Transverse colon (tissue), 4 donors: ENCODE results near the gene GLS2. TPM values are rescaled to one million over a fixed set of nuclear protein-coding genes. Genes with fewer than 3 reads are reported as not detected.
A peak's percentile ranks its signal among the peaks of the same experiment; 100 is the strongest.

Experiments
- DNase-seq: peaks from one replicate; pipeline ENCODE4 v3.0.0-alpha.2; 2019
- H3K27ac ChIP-seq, 4 donors: fragments of 200-600 bp; sonication (generic); 2 replicates each; pipeline ENCODE4 v1.5.1; 2016 to 2018; ENCODE audit warnings: inconsistent platforms in 4 of 4
- H3K27me3 ChIP-seq: fragments of 200-600 bp; sonication (generic); 2 replicates; pipeline ENCODE4 v1.5.1; 2017; ENCODE audit warnings: inconsistent platforms
- H3K36me3 ChIP-seq, 4 donors: fragments of 200-600 bp; sonication (generic); 2 replicates each; pipeline ENCODE4 v1.5.1; 2017 to 2019; ENCODE audit warnings: inconsistent platforms in 4 of 4
- H3K4me1 ChIP-seq, 4 donors: fragments of 200-600 bp; sonication (generic); 2 replicates each; pipeline ENCODE4 v1.5.1; 2017 to 2020; ENCODE audit warnings: inconsistent platforms in 4 of 4
- H3K4me3 ChIP-seq, 4 donors: fragments of 200-600 bp; sonication (generic); 1 replicate in 1 of 4; 2 replicates in 3 of 4; pipeline versions ENCODE4 v1.5.1 to v1.6.1; 2017 to 2019; ENCODE audit warnings: inconsistent platforms in 4 of 4
- H3K9me3 ChIP-seq, 2 donors: fragments of 200-600 bp; sonication (generic); 2 replicates each; pipeline ENCODE4 v1.5.1; 2017 to 2019; ENCODE audit warnings: inconsistent platforms in 2 of 2
- EP300 ChIP-seq: sonication (generic); formaldehyde crosslinking; IDR thresholded peaks from one replicate; pipeline ENCODE4 v1.6.1; 2017; ENCODE audit warnings: antibody characterized with exemption, low read depth
- POLR2A ChIP-seq: fragments of 450-650 bp; IDR thresholded peaks from one replicate; pipeline ENCODE4 v1.6.1; 2016; ENCODE audit warnings: antibody characterized with exemption, mild to moderate bottlenecking, moderate library complexity
- POLR2AphosphoS5 ChIP-seq, 3 donors: sonication (generic); formaldehyde crosslinking; IDR thresholded peaks; one replicate each; pipeline ENCODE4 v1.6.1; 2016; ENCODE audit warnings: antibody characterized with exemption in 3 of 3
- WGBS, 2 donors: methylation state at CpG; one replicate each; pipeline ENCODE4 v1.1.5; 2018; ENCODE audit warnings: low coverage in 1 of 2; 5-methylcytosine and 5-hydroxymethylcytosine counted together
- in situ Hi-C, 4 donors: fragments of 200-750 bp; cut with MboI; loops; one replicate each; pipeline versions ENCODE4 v1.15.0 to v1.15.1; 2017; ENCODE audit warnings: low sequenced_read_pairs in 3 of 4, low pct_ligation_motif_present in 1 of 4, low pct_unique_long_range_greater_than_20kb in 1 of 4
- intact Hi-C: fragments of 100-400 bp; cut with DNase I; formaldehyde crosslinking; loops from one replicate; pipeline ENCODE4 v1.15.1; 2023; ENCODE audit warnings: low total_unique reads
- total RNA-seq, 4 donors: library from RNA; depleted of rRNA; stranded (reverse); fragments of >200 nt; gene quantifications; one replicate each; pipeline ENCODE4 v1.1.0, GENCODE V29; 2016
- TF ChIP-seq, protein P1 (sequence below), 5 experiments: fragments of 200-600 bp in 3 of 5; fragments of 450-650 bp in 2 of 5; sonication (generic) in 3 of 5; IDR thresholded peaks; 1 replicate in 2 of 5; 2 replicates in 3 of 5; pipeline ENCODE4 v1.5.1; 2016 to 2017; ENCODE audit warnings: antibody characterized with exemption in 5 of 5, inconsistent platforms in 3 of 5, mild to moderate bottlenecking in 2 of 5, moderate library complexity in 1 of 5

GLS2 gene
- total RNA-seq, 4 donors from 2014 or later: 0.41 to 0.95 TPM; not detected in 2

GRCh38 chr12:56474389-56474788, 13.6 kb downstream of the GLS2 start:
- Histone ChIP-seq H3K27me3 (no peaks in the 10 kb centered on the region), H3K27ac (no peak overlapping the region), H3K4me3 (no peak overlapping the region), H3K36me3 (no peaks in the 10 kb centered on the region), H3K4me1 (peaks cover 2 to 5% (median 3%) of the 10 kb centered on the region in 4 donors), H3K9me3 (no peaks in the 10 kb centered on the region)
- intact Hi-C loops: no loop called here
- in situ Hi-C loops: loop anchor here in 1 of 4 donors (25.0 kb wide), 1 partner anchor 137 kb away; the partner anchor contains the start of genes IL23A and PAN2
- no peak for DNase-seq
- 93 to 100% methylated on average over 2 to 9 of the region's 9 CpGs for WGBS, 2 donors
- no peak for TF ChIP-seq POLR2AphosphoS5 (IDR thresholded peaks at IDR 0.05)
- TF ChIP-seq EP300: no peak
- TF ChIP-seq POLR2A: no peak
- TF ChIP-seq, protein P1, sequence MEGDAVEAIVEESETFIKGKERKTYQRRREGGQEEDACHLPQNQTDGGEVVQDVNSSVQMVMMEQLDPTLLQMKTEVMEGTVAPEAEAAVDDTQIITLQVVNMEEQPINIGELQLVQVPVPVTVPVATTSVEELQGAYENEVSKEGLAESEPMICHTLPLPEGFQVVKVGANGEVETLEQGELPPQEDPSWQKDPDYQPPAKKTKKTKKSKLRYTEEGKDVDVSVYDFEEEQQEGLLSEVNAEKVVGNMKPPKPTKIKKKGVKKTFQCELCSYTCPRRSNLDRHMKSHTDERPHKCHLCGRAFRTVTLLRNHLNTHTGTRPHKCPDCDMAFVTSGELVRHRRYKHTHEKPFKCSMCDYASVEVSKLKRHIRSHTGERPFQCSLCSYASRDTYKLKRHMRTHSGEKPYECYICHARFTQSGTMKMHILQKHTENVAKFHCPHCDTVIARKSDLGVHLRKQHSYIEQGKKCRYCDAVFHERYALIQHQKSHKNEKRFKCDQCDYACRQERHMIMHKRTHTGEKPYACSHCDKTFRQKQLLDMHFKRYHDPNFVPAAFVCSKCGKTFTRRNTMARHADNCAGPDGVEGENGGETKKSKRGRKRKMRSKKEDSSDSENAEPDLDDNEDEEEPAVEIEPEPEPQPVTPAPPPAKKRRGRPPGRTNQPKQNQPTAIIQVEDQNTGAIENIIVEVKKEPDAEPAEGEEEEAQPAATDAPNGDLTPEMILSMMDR (IDR thresholded peaks at IDR 0.05): no peak

GRCh38 chr12:56469007-56469930, 18.7 kb downstream of the GLS2 start:
- Histone ChIP-seq H3K4me3 (peak overlapping the region; percentile 55 to 96 (median 65)), H3K36me3 (no peaks in the 10 kb centered on the region), H3K9me3 (no peaks in the 10 kb centered on the region), H3K4me1 (peaks cover 7 to 17% (median 12%) of the 10 kb centered on the region in 4 donors), H3K27ac (peak overlapping the region; percentile 86 to 92 (median 88)), H3K27me3 (no peaks in the 10 kb centered on the region)
- TF ChIP-seq, protein P1 (IDR thresholded peaks at IDR 0.05): no peak
- peak in 1 of 3 donors; percentile 17 for TF ChIP-seq POLR2AphosphoS5 (IDR thresholded peaks at IDR 0.05)
- in situ Hi-C loops (loop anchor here in 3 of 4 donors (5.0 to 25.0 kb wide), 4 partner anchors 132 to 277 kb away; partner anchors contain the start of genes CNPY2 (in 1 of the 3), IL23A (in 1 of the 3) and PAN2 (in 1 of the 3)), intact Hi-C loops (no loop called here)
- WGBS, 2 donors: 39 to 93% methylated on average over 2 to 19 of the region's 19 CpGs
- DNase-seq: peak; percentile 44

DNA sequence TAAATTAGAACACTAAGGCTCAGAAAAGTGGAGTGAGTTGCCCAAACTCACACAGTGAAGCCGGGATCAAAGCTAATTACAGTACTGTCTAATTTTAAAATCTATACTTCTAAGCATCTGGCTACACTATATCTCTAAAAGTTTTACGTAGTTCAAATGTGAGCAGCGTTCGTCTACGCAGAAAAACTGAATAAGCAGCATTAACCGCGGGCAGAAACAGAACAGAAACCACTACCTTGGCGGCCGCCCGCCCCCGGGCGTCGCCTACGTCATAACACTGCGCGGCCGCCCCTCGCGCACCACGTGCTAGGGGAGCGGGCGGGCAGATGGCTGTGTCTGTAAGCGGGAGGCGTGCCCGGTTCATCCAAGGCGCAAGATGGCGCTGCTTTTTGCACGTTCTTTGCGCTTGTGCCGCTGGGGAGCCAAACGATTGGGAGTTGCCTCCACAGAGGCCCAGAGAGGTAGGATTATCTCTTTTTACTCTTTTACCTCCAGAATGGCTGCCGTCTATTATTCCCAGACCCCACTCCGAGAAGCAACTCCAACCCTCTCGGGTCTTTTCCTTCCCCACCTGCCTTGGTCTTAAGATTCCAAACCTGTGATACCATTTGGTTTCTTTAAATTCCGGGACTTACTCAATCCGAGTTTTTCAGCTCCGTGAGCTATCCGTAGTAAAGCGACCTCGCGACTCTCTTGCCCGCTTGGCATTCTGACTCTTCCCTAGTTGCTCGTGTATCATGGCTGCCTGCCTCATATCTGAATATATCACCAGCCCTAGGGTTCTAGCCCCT, 19.6 kb downstream of the GLS2 start, which contains the start of gene SPRYD4:
TSS of gene SPRYD4 (plus strand) at position 363 of the 791 bp plus-strand sequence. CDS start at position 377, 14 bp downstream.
- intact Hi-C loops: no loop called here
- H3K36me3 ChIP-seq: no peaks in the 10 kb centered on the region

More for the DNA sequence above, 19.6 kb downstream of the GLS2 start, which contains the start of gene SPRYD4:
- Histone ChIP-seq H3K9me3 (no peaks in the 10 kb centered on the region), H3K4me1 (peaks cover 7 to 17% (median 12%) of the 10 kb centered on the region in 4 donors), H3K27ac (peak within 1 kb of the TSS; percentile 86 to 92 (median 88)), H3K27me3 (no peaks in the 10 kb centered on the region), H3K4me3 (peak within 1 kb of the TSS; percentile 55 to 96 (median 65))
- DNase-seq: peak; percentile 94
- TF ChIP-seq POLR2A: peak; percentile 86
- peak; percentile 91 to 94 (median 93) for TF ChIP-seq POLR2AphosphoS5 (IDR thresholded peaks at IDR 0.05)
- TF ChIP-seq, protein P1 (IDR thresholded peaks at IDR 0.05): peak in 1 of 5 experiments; percentile 30
- no peak for TF ChIP-seq EP300
- in situ Hi-C loops: loop anchor here in 3 of 4 donors (5.0 to 25.0 kb wide), 4 partner anchors 131 to 276 kb away; partner anchors contain the start of genes CNPY2 (in 1 of the 3), IL23A (in 1 of the 3) and PAN2 (in 1 of the 3)
- WGBS, 2 donors: 0 to 4% methylated on average over 5 to 43 of the region's 43 CpGs
